GM18508 (cell line): ENCODE data around the gene YEATS2.
"Not testable (repeated sequence)": the region's sequence is repeated elsewhere in the genome, so short reads cannot be mapped to it uniquely, and the experiment has no call there.

ENCODE experiments used
- ATAC-seq: cut with Tn5 transposase; IDR thresholded peaks from one replicate; pipeline ENCODE4 v1.9.1; 2021; ENCODE audit warnings: moderate number of reproducible peaks; ENCODE audit not compliant: insufficient read depth, unreplicated experiment

YEATS2 gene

DNA sequence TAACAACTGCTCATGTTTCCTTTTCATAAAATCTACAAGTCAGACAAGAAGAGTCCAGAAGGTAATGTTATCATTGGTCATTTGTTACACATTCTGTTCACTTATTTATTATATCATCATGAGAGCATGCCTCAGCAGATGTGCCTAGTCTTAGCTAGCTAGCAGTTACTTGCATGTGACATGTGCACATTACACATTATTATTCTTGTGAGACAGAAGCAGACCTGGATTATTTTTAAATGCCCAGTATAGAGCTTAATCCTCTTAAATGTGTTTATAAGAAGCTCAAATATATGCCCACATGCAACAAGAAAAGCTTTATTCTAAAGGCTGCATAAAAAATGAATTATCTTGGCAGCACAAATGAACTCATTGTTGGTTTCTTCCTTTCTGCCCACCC, 12.6 kb downstream of the YEATS2 start:
- ATAC-seq = no peak

DNA sequence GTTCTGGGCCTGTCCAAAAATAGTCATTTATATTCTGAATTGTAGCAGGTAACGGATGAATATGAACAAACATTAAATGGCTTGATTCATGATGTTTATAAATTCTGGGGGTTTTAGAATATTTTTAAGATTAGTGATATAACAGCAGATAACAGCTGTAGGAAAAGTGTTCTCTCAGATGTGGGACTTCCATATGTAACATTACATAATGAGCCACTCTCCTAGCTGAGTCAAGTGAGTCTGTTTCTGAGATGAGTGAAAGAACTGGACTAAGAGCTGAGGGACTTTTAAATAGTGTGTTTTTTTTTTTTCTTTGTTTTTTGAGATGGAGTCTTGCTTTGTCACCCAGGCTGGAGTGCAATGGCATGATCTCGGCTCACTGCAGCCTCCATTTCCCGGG, 13.9 kb downstream of the YEATS2 start:
- no peak for ATAC-seq

GRCh38 chr3:183714622-183715021, 17.0 kb downstream of the YEATS2 start:
- no peak for ATAC-seq

- no peak for ATAC-seq
Measured at GRCh38 chr3:183718012-183718411, 20.4 kb downstream of the YEATS2 start.

GRCh38 chr3:183725387-183725786, 27.8 kb downstream of the YEATS2 start:
- ATAC-seq = no peak

DNA sequence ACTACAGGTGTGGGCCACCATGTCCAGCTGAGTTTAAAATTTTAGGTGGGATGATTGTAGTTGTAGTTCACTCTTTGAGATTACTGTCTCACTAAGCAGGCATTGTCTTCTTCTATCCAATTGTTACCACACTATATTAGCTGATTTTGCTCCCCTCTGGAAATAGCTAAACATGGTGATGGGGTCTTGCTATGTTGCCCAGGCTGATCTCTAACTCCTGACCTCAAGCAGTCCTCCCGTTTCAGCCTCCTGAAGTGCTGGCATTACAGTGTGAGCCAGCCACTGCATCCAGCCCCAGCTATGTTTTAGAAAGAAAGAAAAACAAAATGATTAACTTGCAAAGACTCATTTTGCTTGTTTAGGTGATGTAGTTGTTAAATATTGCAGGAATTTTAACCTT, 30.6 kb downstream of the YEATS2 start:
- ATAC-seq = no peak

DNA sequence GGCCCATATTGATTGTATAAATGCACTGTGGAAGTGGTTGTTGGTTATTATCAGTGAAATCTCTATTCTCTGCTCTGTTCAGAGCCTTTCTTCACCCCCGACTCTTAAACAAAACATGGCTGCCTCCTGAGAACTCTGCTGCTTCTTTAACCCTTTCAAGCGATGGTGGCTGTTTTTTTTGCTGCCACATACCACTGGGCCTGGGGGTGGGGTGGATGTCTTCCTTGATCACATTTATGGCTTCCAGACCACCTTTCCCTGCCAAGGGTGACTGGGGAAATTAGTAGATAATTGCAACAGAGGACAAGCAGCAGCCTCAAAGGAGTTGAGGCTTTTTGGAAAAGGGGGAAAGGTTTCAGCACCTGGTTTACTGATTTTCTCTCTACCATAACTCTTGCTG, 32.8 kb downstream of the YEATS2 start:
- no peak for ATAC-seq

GRCh38 chr3:183731611-183732010, 34.0 kb downstream of the YEATS2 start:
- no peak for ATAC-seq

- no peak for ATAC-seq
Measured at GRCh38 chr3:183733553-183733952, 36.0 kb downstream of the YEATS2 start.

DNA sequence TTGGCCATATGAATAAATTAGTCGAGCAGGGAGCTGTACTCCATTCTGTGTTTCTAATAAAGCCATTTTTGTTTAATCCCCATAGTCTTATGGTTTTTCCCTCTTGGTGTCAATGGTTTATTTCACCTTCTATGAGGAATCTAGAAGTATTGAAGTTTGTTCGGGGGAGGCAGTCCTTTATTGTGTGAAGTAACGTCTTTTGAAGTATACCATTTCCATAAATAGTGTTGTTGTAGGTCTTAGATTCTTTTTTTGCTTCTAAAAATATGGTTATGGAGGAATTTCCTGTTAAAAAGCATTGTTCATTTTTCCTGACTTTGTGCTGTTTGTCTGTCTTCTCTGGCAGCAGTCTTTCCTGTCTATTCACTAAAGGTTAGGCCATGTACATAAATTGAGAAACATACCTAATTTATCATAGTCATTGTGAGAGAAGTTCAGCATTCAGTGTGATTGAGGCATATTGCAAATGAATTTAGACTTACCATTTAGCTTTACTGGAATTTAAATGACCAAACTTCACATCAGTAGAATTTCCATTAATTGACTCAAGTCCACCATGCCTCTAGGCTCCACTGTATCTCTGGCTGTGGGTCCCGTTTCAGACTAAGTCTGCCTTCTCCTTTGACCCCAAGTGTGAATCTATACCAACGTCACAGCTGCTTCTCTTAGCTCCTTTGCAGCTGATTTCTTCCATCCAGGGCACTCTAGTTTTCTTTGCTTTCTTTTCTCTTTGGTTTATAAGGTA, 37.3 kb downstream of the YEATS2 start:
- no peak for ATAC-seq

DNA sequence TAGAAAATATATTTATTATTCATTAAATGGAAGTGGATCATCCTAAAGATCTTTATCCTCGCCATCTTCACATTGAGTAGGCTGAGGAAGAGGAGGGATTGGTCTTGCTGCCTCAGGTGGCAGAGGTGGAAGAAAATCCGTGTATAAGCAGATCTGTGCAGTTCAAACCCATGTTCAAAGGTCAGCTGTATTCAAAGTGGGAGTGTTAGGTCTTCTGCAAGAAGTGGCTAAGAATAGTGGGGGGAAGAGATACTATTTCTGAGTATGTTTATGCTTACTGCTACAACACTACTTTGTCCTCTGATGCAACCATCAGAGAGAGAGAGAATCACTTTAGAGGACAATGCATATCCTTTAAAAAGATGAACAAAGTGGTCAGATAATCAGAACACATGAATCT, 39.5 kb downstream of the YEATS2 start:
- ATAC-seq = no peak

DNA sequence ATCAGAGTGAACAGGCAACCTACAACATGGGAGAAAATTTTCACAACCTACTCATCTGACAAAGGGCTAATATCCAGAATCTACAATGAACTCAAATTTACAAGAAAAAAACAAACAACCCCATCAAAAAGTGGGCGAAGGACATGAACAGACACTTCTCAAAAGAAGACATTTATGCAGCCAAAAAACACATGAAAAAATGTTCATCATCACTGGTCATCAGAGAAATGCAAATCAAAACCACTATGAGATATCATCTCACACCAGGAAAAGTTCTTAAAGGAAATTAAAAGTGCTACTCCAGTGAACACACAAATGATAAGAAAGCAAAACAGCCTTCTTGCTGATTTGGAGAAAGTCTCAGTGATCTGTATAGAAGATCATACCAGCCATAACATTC, 42.6 kb downstream of the YEATS2 start:
- ATAC-seq = not testable (repeated sequence)

DNA sequence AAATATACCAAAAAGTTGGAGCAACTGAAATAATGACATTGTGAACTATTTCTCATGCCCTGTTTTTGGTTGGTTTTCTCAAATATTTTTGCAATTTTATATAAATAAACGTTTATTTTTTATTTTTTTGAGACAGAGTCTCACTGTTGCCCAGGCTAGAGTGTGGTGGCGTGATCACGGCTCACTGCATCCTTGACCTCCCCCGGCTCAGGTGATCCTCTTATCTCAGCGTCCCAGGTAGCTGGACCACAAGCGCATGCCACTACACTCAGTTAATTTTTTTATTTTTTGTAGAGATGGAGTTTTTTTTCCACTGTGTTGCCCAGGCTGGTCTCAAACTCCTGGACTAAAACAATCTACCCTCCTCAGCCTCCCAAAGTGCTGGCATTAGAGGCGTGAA, 45.6 kb downstream of the YEATS2 start:
- no peak for ATAC-seq

DNA sequence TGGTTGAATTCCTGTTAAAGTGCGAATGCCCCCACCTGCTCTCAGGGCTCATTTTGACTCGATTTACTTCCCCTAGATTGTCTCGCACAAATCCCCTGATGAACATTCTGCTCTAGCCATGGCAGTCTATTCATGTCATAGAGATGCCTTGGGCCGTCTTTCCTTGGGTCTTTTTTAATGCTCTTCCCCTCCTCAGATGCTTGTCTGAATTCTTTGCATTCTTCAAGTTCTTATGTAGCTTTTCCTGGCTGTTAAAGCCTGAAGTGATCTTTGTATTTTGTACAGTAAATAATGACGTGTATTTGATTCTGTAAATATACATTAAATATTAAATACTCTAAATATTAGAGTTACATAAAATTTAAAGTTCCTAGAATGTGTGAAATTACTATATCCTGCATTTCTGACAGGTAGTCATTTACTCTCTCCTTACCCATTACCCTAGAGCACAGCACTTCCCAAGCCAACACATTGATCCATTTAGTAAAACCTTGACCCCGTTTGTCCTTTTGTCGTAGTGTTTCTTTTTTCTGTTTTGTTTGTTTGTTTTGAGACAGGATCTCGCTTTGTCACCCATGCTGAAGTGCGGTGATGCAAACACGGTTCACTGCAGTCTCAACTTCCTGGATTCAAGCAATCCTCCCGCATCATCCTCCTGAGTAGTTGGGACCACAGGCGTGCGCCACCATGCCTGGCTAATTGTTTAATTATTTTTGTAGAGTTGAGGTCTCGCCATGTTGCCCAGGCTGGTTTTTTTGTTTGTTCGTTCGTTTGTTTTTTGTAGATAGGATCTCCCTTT, 47.9 kb downstream of the YEATS2 start:
- no peak for ATAC-seq

GRCh38 chr3:183754052-183754451, 56.5 kb downstream of the YEATS2 start:
- no peak for ATAC-seq

- ATAC-seq = no peak
Measured at GRCh38 chr3:183762304-183762703, 64.7 kb downstream of the YEATS2 start.

- ATAC-seq = no peak
Measured at GRCh38 chr3:183764847-183765731, 67.5 kb downstream of the YEATS2 start.

- no peak for ATAC-seq
Measured at GRCh38 chr3:183766107-183766506, 68.5 kb downstream of the YEATS2 start.

DNA sequence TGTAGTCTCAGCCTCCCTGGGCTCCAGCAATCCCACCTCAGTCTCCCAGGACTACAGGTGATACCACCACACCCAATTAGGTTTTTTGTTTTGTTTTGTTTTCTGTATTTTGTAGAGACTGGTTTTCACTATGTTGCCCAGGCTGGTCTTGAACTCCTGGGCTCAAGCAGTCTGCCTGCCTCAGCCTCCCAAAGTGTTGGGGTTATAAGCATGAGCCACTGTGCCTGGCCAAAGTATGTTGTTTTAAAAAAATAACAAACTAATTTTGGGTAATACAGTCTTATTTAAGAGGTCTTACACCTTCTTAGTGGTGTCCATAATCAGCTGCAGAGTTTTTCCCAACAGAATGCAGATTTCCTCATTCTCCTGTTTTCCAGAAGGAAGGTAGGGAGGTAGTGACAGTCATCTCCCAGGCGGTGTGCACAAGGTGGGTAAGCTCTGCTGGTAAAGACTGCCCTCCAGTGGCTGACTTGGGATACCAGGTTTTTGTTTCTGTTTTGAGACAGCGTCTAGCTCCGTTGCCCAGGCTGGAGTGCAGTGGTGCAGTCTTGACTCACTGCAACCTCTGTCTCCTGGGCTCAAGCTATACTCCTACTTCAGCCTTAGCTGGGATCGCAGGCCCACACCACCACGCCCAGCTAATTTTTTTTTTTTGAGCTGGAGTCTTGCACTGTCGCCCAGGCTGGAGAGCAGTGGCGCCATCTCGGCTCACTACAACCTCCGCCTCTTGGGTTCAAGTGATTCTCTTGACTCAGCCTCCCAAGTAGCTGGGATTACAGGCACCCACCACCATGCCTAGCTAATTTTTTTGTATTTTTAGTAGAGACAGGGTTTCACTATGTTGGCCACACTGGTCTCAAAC, 69.4 kb downstream of the YEATS2 start:
- no peak for ATAC-seq

DNA sequence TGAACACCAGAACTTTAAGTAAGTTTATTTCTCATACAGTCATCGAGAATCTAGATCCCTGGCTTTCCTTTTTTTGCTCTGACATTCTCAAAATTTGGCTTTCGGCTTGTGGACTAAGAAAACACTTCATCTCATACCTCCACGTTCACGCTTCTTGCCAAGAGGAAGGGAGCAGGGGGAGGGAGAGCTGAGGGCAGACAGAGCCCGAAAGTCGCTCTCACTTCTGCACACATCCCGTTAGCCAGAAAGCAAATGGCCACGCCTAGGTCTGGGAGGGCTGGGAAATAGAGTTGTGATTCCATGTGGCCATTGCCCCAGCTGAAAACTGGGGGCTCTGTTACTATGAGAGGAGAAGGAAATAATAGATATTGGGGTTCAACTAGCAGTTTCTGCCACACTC, 70.5 kb downstream of the YEATS2 start:
- ATAC-seq = no peak
